IPS-20b (cell line): ENCODE results near the gene CACNB1.

ENCODE experiments used
- H3K27ac ChIP-seq: one replicate; pipeline ENCODE4 v1.5.1; 2013; ENCODE audit warnings: low read length
- H3K27me3 ChIP-seq: 2 replicates; pipeline ENCODE4 v1.6.1; 2013; ENCODE audit warnings: mild to moderate bottlenecking, low read length, inconsistent platforms; ENCODE audit not compliant: insufficient read depth
- H3K36me3 ChIP-seq: 2 replicates; pipeline ENCODE4 v1.6.1; 2013; ENCODE audit warnings: low read depth, mild to moderate bottlenecking, inconsistent platforms, low read length, moderate library complexity; ENCODE audit not compliant: insufficient read depth
- H3K4me1 ChIP-seq: 2 replicates; pipeline ENCODE4 v1.6.1; 2013; ENCODE audit warnings: mild to moderate bottlenecking, control low read depth, inconsistent platforms, low read length, moderate library complexity; ENCODE audit not compliant: insufficient read depth
- H3K4me3 ChIP-seq: 2 replicates; pipeline ENCODE4 v1.5.1; 2013; ENCODE audit warnings: mild to moderate bottlenecking, low read length, inconsistent platforms
- H3K9ac ChIP-seq: 2 replicates; pipeline ENCODE4 v1.6.1; 2013; ENCODE audit warnings: low read depth, mild to moderate bottlenecking, inconsistent platforms, low read length, moderate library complexity
- H3K9me3 ChIP-seq: 2 replicates; pipeline ENCODE4 v1.6.1; 2013; ENCODE audit warnings: mild to moderate bottlenecking, low read depth, low read length, inconsistent platforms; ENCODE audit not compliant: insufficient read depth

The CACNB1 gene

DNA sequence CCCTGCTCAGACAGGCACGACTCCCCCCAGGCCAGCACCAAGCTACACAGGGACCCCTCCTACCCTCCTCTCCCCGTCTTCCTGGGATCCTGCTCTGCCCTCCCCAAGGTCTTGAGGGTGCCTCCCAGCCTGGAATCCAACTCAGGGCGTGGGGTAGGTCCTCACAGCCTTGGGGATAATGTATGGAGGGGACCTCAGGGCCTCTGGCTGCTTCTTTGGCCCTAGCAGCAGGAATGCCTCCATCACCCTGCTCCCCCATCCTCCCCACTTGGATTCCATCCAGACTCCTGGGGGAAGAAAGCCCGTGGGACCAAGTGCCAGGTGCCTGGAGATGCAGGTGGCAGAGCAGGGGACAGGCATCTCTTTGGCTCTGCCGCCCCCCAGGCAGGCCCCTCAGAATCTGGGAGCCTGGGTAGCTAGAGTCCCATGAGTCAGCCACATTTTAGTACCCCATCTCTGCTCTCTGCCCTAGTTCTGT, 39.0 kb upstream of the CACNB1 start:
- H3K4me1 ChIP-seq = peaks cover 5% of the 10 kb centered on the region; the same call in 1 of the 2 replicates
- H3K9me3 ChIP-seq = no peaks in the 10 kb centered on the region
- H3K9ac ChIP-seq = no peak overlapping the region

DNA sequence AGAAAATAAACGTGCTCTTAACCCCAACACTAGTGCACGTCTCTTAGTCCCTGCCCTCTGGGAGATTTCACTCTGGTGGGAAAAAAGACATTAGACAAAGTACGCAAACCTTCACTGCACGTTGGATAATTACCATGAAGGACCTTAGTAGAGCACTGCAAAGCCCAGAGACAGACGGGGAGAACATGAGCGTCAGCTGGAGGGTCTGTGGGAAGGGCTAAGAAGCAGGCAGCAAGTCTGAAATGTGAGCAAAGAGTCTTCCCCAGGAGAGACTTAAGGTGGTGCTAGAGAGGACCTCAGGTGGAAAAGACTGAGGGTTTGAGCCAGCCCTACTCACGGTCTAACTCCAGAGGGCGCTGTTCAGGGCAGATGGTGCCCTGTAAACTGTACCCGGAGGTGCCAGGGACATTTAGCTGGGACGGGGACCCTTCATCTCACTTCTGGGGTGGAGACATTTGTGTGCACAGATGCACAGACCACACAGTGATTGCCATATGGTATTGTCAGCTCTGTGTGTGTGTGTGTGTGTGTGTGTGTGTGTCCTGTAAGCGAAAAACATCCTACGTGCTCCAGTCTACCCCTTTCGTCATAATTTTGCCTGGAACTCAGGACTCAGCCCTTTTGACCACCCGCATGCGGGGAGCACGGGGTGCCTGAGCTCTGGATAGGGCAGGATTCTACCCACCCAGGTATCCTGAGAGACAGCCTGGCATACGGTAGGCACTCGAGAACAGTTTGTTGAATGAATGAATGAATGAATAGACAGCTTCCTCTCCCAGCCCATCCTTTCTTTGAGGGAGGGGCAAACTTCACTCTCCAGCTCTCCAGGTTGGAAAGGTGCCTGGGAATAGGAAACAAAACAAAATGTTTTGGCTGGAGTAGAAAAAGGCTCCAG, 38.3 kb upstream of the CACNB1 start:
- no peak overlapping the region for H3K27ac ChIP-seq
- H3K36me3 ChIP-seq = no peaks in the 10 kb centered on the region
- no peak overlapping the region for H3K4me3 ChIP-seq
- H3K9ac ChIP-seq = no peak overlapping the region
- H3K4me1 ChIP-seq = peaks cover 8% of the 10 kb centered on the region; the same call in 1 of the 2 replicates
- H3K9me3 ChIP-seq = no peaks in the 10 kb centered on the region
- H3K27me3 ChIP-seq = peaks cover 9% of the 10 kb centered on the region

More for the DNA sequence above, 39.0 kb upstream of the CACNB1 start:
- no peak overlapping the region for H3K4me3 ChIP-seq
- H3K36me3 ChIP-seq = no peaks in the 10 kb centered on the region
- H3K27ac ChIP-seq = no peak overlapping the region
- peaks cover 9% of the 10 kb centered on the region for H3K27me3 ChIP-seq

GRCh38 chr17:39231591-39232551, 34.4 kb upstream of the CACNB1 start:
- H3K9ac ChIP-seq = no peak overlapping the region

DNA sequence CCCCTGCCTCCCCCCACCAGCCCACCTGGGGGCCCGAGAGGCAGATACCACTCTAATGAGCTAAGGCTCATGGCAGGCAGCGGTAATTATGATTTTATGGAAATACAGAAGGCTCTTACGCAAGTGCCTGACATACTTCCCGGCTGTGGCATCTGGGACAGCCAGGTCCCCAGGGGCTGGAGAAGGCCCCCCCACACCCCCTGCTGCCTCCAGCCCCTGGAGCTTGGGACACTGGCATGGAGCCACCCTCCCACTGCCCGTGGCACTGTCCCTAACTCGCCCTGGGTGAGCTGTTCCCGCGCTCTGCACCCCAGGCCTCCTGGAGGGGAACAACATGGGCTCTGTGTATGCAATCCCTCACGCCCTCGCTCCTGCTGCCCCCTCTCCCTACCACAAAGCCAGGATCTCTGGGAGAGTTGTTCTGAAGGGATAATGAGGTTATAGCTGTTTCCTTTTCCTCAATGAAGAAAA, 33.7 kb upstream of the CACNB1 start:
- Histone ChIP-seq H3K4me1 (peaks cover 12% of the 10 kb centered on the region; the same call in 1 of the 2 replicates), H3K9ac (no peak overlapping the region), H3K9me3 (no peaks in the 10 kb centered on the region), H3K36me3 (no peaks in the 10 kb centered on the region), H3K27me3 (peaks cover 15% of the 10 kb centered on the region), H3K4me3 (no peak overlapping the region), H3K27ac (no peak overlapping the region)

More at GRCh38 chr17:39231591-39232551, 34.4 kb upstream of the CACNB1 start:
- Histone ChIP-seq H3K27me3 (peaks cover 9% of the 10 kb centered on the region), H3K4me1 (peaks cover 8% of the 10 kb centered on the region; the same call in 1 of the 2 replicates), H3K9me3 (no peaks in the 10 kb centered on the region), H3K4me3 (peak overlapping the region; percentile 59), H3K27ac (no peak overlapping the region), H3K36me3 (no peaks in the 10 kb centered on the region)

GRCh38 chr17:39230361-39230760, 32.9 kb upstream of the CACNB1 start:
- Histone ChIP-seq H3K9ac (no peak overlapping the region), H3K27me3 (peaks cover 19% of the 10 kb centered on the region), H3K36me3 (no peaks in the 10 kb centered on the region), H3K4me3 (no peak overlapping the region), H3K27ac (no peak overlapping the region), H3K4me1 (peaks cover 13% of the 10 kb centered on the region; the same call in 1 of the 2 replicates), H3K9me3 (no peaks in the 10 kb centered on the region)

DNA sequence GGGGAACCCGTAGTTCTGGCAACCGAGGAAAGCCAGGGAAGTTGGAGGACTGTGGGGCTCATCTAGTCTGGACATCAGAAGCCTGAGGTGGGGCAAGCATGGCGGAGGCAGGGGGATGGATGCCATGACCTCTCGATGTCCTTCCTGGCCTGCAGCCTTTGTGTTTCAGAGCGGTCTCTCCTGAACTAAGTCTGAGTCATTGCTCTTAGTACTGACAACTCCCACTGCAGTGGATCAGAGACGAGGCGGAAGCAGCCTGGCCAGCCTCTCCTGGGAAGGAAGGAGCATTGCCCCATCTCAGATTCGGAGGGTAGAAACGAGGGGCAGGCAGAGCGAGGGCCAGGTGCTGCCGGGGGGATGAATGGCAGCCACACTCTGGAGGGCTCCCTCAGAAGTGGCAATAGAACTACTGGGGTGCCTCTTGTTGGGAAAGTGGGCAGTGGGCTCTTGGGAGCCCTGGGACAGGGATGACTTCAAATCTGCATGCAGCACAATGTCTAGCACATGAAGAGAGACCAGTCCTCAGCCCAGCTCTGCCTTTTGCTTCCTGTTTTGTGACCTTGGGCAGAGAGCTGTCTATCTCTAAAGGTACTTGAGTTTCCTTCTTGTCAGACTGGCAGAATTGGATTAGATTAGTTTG, 31.9 kb upstream of the CACNB1 start:
- Histone ChIP-seq H3K27me3 (peaks cover 29% of the 10 kb centered on the region), H3K36me3 (no peaks in the 10 kb centered on the region), H3K4me3 (no peak overlapping the region), H3K9ac (no peak overlapping the region; the same call in 1 of the 2 replicates), H3K9me3 (no peaks in the 10 kb centered on the region), H3K27ac (no peak overlapping the region), H3K4me1 (peaks cover 13% of the 10 kb centered on the region; the same call in 1 of the 2 replicates)

DNA sequence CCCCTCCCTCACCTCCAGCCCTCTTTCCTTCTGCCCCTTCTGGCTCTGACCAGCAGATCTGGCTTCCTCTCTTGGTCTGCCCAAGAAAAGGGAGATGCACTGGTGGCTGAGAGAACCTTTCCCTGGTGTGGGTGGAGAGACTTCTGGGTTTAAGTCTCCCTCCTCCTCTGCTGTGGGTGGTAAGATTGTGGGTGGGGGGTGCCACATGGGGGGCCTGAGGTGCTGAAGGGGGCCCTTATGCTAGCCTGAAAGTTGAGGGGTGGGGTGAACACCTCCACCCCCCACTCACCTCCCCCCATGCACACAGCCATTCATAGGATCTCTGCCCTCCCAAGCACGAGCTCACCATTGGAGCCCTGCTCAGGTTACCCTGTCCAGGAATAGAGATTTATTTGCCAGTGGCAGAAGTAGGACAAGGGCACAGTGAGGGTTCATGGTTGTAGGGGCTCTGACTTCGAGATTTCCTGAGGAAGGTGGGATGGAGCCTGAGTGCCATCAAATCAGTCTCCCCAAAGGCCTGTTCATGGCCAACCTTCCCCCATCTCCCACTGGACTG, 30.0 kb upstream of the CACNB1 start:
- H3K9me3 ChIP-seq = no peaks in the 10 kb centered on the region
- H3K4me3 ChIP-seq = no peak overlapping the region
- H3K27me3 ChIP-seq = peaks cover 44% of the 10 kb centered on the region
- H3K36me3 ChIP-seq = no peaks in the 10 kb centered on the region
- no peak overlapping the region for H3K9ac ChIP-seq
- H3K27ac ChIP-seq = no peak overlapping the region
- H3K4me1 ChIP-seq = peaks cover 17% of the 10 kb centered on the region; the same call in 1 of the 2 replicates

DNA sequence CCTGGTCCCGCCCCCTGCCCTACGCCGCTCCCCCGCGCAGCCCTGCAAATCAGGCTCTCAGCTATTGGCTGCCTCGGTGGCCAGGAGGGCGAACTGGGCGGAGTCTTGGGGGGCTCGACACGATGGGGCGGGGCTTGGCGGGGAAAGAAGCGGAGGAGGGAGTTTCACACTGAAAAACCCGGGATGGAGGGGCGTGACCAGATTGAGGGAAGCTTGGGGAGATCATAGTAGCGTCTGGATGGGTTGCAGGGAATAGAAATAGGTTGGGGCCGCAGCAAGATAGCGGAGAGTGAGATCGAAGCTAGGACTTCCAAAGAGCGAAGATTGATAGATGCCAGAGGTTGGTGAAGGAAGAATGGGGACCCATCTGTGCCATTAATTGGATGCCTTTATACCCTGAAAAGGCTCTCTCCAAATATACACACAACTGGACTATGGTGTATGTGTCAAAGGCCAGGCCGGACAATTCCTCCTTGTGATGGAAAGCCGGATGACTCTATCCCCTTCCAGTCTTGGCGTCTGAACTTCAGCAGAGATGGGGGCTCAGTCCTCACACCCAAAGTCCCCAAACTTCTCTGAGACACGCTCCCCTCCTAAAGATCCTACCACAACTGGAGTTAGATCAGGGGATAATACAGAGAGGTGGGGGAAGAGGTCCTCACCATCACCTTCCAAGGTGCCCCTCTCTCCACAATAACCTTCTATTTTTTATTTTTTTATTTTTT, 28.7 kb upstream of the CACNB1 start:
- H3K9me3 ChIP-seq = no peaks in the 10 kb centered on the region
- no peak overlapping the region for H3K27ac ChIP-seq
- H3K4me1 ChIP-seq = peaks cover 9% of the 10 kb centered on the region; the same call in 1 of the 2 replicates
- peak overlapping the region; percentile 50 for H3K4me3 ChIP-seq
- peaks cover 52% of the 10 kb centered on the region for H3K27me3 ChIP-seq
- no peak overlapping the region for H3K9ac ChIP-seq
- no peaks in the 10 kb centered on the region for H3K36me3 ChIP-seq

DNA sequence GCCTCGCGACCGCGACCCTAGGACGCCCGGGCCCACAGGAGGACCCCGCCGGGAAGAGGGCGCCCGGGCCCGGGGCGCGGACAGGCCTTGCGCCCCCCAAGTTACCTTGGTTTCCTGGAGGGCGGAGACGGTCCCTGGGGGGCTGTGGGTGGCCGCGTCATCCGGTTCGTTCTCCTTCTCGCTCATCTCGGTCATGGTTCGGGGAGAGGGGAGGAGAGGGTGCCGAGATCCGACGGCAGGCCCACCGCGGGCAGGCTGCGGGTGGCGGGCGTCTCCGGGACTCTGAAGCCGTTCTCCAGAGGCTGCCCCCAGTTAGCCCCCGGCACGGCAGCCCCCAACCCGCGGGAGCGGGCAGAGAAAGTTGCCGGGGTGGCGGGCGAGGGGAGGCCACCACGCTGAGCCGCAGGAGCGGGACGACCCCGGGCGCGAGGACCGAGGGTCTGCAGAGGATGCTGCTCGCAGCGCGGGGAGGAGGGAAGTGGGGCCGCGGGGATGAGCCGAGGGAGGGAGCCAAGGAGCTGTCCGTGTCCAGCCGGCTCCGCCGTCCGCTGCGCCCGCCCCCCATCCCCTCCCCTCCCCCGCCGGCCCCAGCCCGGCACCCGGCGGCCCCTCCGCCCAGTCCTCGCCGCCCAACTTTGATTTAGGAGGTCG, 28.0 kb upstream of the CACNB1 start, which contains the start of gene STAC2:
TSS of gene STAC2 (minus strand) at position 638 of the 651 bp plus-strand sequence. CDS start at position 195, 443 bp downstream.
- H3K36me3 ChIP-seq = no peaks in the 10 kb centered on the region
- peak within 1 kb of the TSS; percentile 59 for H3K4me3 ChIP-seq
- peaks cover 9% of the 10 kb centered on the region; the same call in 1 of the 2 replicates for H3K4me1 ChIP-seq
- H3K27me3 ChIP-seq = peaks cover 52% of the 10 kb centered on the region
- H3K9ac ChIP-seq = no peak within 1 kb of the TSS
- H3K9me3 ChIP-seq = no peaks in the 10 kb centered on the region
- no peak within 1 kb of the TSS for H3K27ac ChIP-seq

DNA sequence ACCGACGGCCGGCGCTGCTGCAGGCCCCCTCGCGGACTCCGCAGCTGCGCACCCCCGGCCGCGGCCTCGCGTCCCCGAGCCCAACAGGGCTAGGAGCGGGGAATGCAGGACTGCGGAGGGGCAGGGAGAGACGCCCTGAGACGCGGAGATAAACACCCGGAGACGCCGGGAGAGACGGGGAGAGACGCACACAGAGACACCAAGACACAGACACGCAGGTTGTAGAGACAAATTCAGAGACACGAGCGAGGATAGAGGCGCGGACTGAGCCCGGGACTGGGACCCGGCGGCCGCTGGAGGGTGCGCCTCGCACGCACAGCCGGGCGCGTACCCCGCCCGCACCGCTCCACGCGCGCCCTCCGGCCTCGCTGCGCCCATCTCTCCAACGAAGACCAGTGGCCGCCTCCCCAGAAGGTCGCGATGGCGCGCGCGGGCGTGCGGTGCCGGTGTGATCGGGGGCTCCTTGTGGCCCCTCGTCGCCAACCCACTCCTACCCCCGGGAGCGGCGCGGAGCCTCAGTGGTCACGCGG, 27.4 kb upstream of the CACNB1 start:
- peaks cover 9% of the 10 kb centered on the region; the same call in 1 of the 2 replicates for H3K4me1 ChIP-seq
- peak overlapping the region; percentile 59 for H3K4me3 ChIP-seq
- H3K9ac ChIP-seq = no peak overlapping the region
- no peak overlapping the region for H3K27ac ChIP-seq
- no peaks in the 10 kb centered on the region for H3K9me3 ChIP-seq
- no peaks in the 10 kb centered on the region for H3K36me3 ChIP-seq
- H3K27me3 ChIP-seq = peaks cover 55% of the 10 kb centered on the region
